Keratinocyte (primary cell): Measurements from ENCODE around the gene ASTN2. TPM values are rescaled to one million over a fixed set of nuclear protein-coding genes. Genes with fewer than 3 reads are reported as not detected.

Experiments
- DNase-seq: peaks from one replicate; pipeline ENCODE4 v3.0.0-alpha.2; 2011; ENCODE audit warnings: low read depth, missing footprints, low spot score
- FAIRE-seq: peaks from 2 replicates; lab custom pipeline; 2011; peaks lifted over from hg19 to GRCh38; lab: Jason Lieb, UNC
- H2AFZ ChIP-seq: 2 replicates; pipeline ENCODE4 v1.6.0; 2012; ENCODE audit warnings: low read length, control low read depth, inconsistent platforms; ENCODE audit not compliant: control insufficient read depth
- H3K27ac ChIP-seq: 2 replicates; pipeline ENCODE4 v1.5.1; 2011; ENCODE audit warnings: low read length; ENCODE audit not compliant: control insufficient read depth, insufficient read depth
- H3K27me3 ChIP-seq: 3 replicates; pipeline ENCODE4 v1.6.0; 2011; ENCODE audit warnings: low read length; ENCODE audit not compliant: control insufficient read depth, insufficient read depth; ENCODE audit errors: extremely low read depth
- H3K36me3 ChIP-seq, 2 experiments: 2 replicates in 1 of 2; 3 replicates in 1 of 2; pipeline ENCODE4 v1.5.1; 2011; ENCODE audit warnings: low read length in 2 of 2, mild to moderate bottlenecking in 1 of 2; ENCODE audit not compliant: control insufficient read depth in 2 of 2, insufficient read depth in 2 of 2; ENCODE audit errors: extremely low read depth in 1 of 2
- H3K4me1 ChIP-seq: 3 replicates; pipeline ENCODE4 v1.5.1; 2011; ENCODE audit warnings: low read length; ENCODE audit not compliant: control insufficient read depth, insufficient read depth; ENCODE audit errors: extremely low read depth
- H3K4me2 ChIP-seq: 3 replicates; pipeline ENCODE4 v1.6.0; 2011; ENCODE audit warnings: low read depth, low read length; ENCODE audit not compliant: control insufficient read depth, insufficient read depth; ENCODE audit errors: extremely low read depth
- H3K4me3 ChIP-seq, 3 experiments: fragments of 200-600 bp in 1 of 3; sonication (generic) in 1 of 3; 2 replicates in 2 of 3; 3 replicates in 1 of 3; pipeline ENCODE4 v1.5.1; 2011 to 2016; ENCODE audit warnings: low read length in 3 of 3, mild to moderate bottlenecking in 3 of 3, control low read depth in 2 of 3, inconsistent platforms in 1 of 3, low read depth in 1 of 3, mixed read lengths in 1 of 3, mixed run types in 1 of 3, moderate library complexity in 1 of 3; ENCODE audit not compliant: control insufficient read depth in 2 of 3, insufficient read depth in 2 of 3; ENCODE audit errors: extremely low read depth in 1 of 3
- H3K79me2 ChIP-seq: 2 replicates; pipeline ENCODE4 v1.6.0; 2012; ENCODE audit warnings: low read length; ENCODE audit not compliant: control insufficient read depth, insufficient read depth
- H3K9ac ChIP-seq: 3 replicates; pipeline ENCODE4 v1.6.0; 2011; ENCODE audit warnings: low read length; ENCODE audit not compliant: control insufficient read depth, insufficient read depth; ENCODE audit errors: extremely low read depth
- H3K9me1 ChIP-seq: 3 replicates; pipeline ENCODE4 v1.6.0; 2011; ENCODE audit warnings: low read length; ENCODE audit not compliant: control insufficient read depth, insufficient read depth; ENCODE audit errors: extremely low read depth
- H3K9me3 ChIP-seq: 2 replicates; pipeline ENCODE4 v1.5.1; 2012; ENCODE audit warnings: low read depth, low read length; ENCODE audit not compliant: control insufficient read depth
- H4K20me1 ChIP-seq: 3 replicates; pipeline ENCODE4 v1.6.0; 2011; ENCODE audit warnings: low read length; ENCODE audit not compliant: control insufficient read depth, insufficient read depth; ENCODE audit errors: extremely low read depth
- EZH2 ChIP-seq: IDR thresholded peaks from one replicate; pipeline ENCODE4 v1.6.1; 2012; ENCODE audit warnings: inconsistent platforms, mild to moderate bottlenecking, low read length, moderate library complexity
- dilution Hi-C: fragments of 300-500 bp; cut with MboI; formaldehyde crosslinking; loops from one replicate; pipeline ENCODE4 v1.7.0; 2020; ENCODE audit warnings: low sequenced_read_pairs; ENCODE audit not compliant: extremely low pct_ligation_motif_present
- polyA plus RNA-seq, 5 experiments: library from polyadenylated mRNA; depleted of rRNA in 3 of 5; stranded (reverse) in 3 of 5; stranded (forward) in 1 of 5; unstranded in 1 of 5; fragments of >200 nt; gene quantifications; 1 replicate in 1 of 5; 2 replicates in 3 of 5; 3 replicates in 1 of 5; pipeline versions ENCODE4 v1.2.1 to v1.2.3, GENCODE V29; 2011 to 2012; ENCODE audit warnings: missing spikeins in 2 of 5, low read depth in 1 of 5, low replicate concordance in 1 of 5
- TF ChIP-seq, protein P1 (sequence below), 3 experiments: IDR thresholded peaks in 1 of 3; conservative IDR thresholded peaks in 1 of 3; optimal IDR thresholded peaks in 1 of 3; 2 replicates in 2 of 3; 3 replicates in 1 of 3; pipeline versions ENCODE3 to v1.5.1; 2011; ENCODE audit warnings: low read length in 3 of 3, mild to moderate bottlenecking in 3 of 3, moderate library complexity in 2 of 3, control low read depth in 1 of 3, inconsistent platforms in 1 of 3; ENCODE audit not compliant: insufficient read depth in 2 of 3; ENCODE audit errors: extremely low read depth in 1 of 3

Gene ASTN2
- polyA plus RNA-seq, 1 donor (not counting 4 experiments of a cell fraction or from before 2014, with no cell fraction given) = 0.31 TPM

DNA sequence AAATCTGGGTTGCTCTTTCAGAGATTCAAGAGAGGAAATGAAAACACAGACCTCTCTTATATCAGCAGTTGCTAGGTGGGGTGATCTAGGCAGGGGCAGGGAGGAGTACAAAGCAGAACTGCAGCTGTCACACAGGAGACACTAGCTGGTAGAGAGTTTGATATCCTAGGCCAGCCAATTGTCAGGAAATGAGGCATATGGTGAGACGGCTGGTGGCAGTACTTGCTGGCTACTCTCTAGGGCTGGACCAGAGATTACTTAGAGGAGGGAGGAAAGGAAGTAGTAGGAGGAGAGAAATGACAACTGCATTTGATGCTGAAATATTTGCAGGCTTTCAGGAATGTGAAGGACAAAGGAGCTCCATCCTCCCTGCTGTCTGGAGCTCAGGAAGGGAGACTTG, 614.0 kb downstream of the ASTN2 start:
- DNase-seq (no peak), FAIRE-seq (no peak)
- H3K36me3 ChIP-seq = no peaks in the 10 kb centered on the region
- H3K9me1 ChIP-seq = no peaks in the 10 kb centered on the region
- H3K79me2 ChIP-seq = no peaks in the 10 kb centered on the region
- dilution Hi-C loops = no loop called here
- H3K4me2 ChIP-seq = no peak overlapping the region
- H3K4me3 ChIP-seq = no peak overlapping the region
- no peak overlapping the region for H2AFZ ChIP-seq
- H3K9ac ChIP-seq = no peak overlapping the region
- no peaks in the 10 kb centered on the region for H3K4me1 ChIP-seq
- no peak overlapping the region for H3K27ac ChIP-seq
- H4K20me1 ChIP-seq = no peaks in the 10 kb centered on the region
- no peaks in the 10 kb centered on the region for H3K9me3 ChIP-seq
- no peak for TF ChIP-seq EZH2
- TF ChIP-seq, protein P1, sequence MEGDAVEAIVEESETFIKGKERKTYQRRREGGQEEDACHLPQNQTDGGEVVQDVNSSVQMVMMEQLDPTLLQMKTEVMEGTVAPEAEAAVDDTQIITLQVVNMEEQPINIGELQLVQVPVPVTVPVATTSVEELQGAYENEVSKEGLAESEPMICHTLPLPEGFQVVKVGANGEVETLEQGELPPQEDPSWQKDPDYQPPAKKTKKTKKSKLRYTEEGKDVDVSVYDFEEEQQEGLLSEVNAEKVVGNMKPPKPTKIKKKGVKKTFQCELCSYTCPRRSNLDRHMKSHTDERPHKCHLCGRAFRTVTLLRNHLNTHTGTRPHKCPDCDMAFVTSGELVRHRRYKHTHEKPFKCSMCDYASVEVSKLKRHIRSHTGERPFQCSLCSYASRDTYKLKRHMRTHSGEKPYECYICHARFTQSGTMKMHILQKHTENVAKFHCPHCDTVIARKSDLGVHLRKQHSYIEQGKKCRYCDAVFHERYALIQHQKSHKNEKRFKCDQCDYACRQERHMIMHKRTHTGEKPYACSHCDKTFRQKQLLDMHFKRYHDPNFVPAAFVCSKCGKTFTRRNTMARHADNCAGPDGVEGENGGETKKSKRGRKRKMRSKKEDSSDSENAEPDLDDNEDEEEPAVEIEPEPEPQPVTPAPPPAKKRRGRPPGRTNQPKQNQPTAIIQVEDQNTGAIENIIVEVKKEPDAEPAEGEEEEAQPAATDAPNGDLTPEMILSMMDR (optimal IDR thresholded peaks at IDR 0.05 in 1 of 3, IDR thresholded peaks at IDR 0.05 in 1 of 3, conservative IDR thresholded peaks at IDR 0.05 in 1 of 3; ENCODE audit: extremely low read depth in 1 of 3, insufficient read depth in 2 of 3, low read length in 3 of 3) = no peak
- H3K27me3 ChIP-seq = no peaks in the 10 kb centered on the region

DNA sequence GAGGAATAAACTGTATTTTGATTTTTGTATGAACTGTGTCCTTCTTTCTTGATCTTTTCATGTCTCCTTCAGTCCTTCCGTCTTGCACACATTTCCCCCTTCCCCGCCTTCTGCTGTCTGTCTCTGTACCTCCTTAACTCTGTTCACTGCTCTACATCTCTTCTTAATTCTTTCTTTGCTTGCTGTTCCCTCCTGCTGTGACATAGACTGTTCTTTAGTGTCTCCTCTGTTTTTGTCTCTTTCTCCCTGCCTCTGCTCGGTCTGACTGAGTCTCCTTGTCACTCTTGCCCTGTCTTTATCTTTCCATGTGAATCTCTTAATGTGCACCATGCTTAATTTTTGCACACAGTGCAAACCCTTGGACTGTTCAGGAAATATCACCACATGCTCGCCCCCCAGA, 614.8 kb downstream of the ASTN2 start:
- Histone ChIP-seq H3K4me3 (no peak overlapping the region), H4K20me1 (no peaks in the 10 kb centered on the region), H3K9me3 (no peaks in the 10 kb centered on the region), H3K79me2 (no peaks in the 10 kb centered on the region), H3K4me1 (no peaks in the 10 kb centered on the region), H3K9me1 (no peaks in the 10 kb centered on the region), H3K9ac (no peak overlapping the region), H3K27me3 (no peaks in the 10 kb centered on the region), H3K36me3 (no peaks in the 10 kb centered on the region), H3K4me2 (no peak overlapping the region), H3K27ac (no peak overlapping the region), H2AFZ (no peak overlapping the region)
- dilution Hi-C loops = no loop called here
- FAIRE-seq (no peak), DNase-seq (no peak)
- TF ChIP-seq, protein P1 (optimal IDR thresholded peaks at IDR 0.05 in 1 of 3, IDR thresholded peaks at IDR 0.05 in 1 of 3, conservative IDR thresholded peaks at IDR 0.05 in 1 of 3; ENCODE audit: extremely low read depth in 1 of 3, insufficient read depth in 2 of 3, low read length in 3 of 3) = no peak
- no peak for TF ChIP-seq EZH2
